Measurements from ENCODE around the gene TTC7B.
"Not testable (repeated sequence)": the region's sequence is repeated elsewhere in the genome, so short reads cannot be mapped to it uniquely, and the experiment has no call there.

Gene TTC7B

DNA sequence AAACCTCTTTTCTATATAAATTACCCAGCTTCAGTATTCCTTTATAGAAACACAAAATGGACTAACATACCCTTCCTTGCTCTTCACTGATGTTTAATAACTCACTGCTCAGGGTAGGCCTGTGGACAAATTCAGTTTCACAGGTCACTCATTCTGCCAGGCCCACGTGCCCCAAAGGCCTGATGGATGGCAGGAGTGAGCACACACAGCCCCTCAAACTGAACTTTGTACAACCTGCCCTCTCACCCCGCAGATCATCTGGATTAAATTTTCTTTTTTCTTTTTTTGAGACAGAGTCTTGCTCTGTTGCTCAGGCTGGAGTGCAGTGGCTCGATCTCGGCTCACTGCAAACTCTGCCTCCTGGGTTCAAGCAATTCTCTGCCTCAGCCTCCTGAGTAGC lies 24.4 kb upstream of the TTC7B start:
- H3K36me3 Mint-ChIP-seq (ENCODE audit: low read depth); DNase-seq; H3K27ac Mint-ChIP-seq; H3K27me3 Mint-ChIP-seq; H3K9me3 Mint-ChIP-seq; H3K4me3 Mint-ChIP-seq: not testable (repeated sequence)
- H3K4me1 Mint-ChIP-seq (ENCODE audit: low read depth), result peaks cover 16% of the 10 kb centered on the region

DNA sequence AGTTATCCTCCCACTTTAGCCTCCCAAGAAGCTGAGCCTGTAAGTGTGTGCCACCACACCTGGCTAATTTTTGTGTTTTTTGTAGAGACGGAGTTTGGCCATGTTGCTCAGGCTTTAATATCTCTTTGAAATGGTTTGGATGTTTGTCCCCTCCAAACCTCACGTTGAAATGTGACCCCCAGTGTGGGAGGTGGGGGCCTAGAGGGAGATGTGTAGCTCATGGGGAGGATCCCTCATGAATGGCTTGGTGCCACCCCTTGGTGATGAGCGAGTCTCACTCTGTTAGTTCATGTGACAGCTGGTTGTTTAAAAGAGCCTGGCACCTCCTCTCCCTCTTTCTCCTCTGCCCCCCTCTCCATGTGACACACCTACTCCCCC lies 23.6 kb upstream of the TTC7B start:
- Mint-ChIP-seq H3K4me3 (no peak overlapping the region), H3K27me3 (peaks cover 3% of the 10 kb centered on the region), H3K27ac (no peak overlapping the region), H3K4me1 (ENCODE audit: low read depth) (peaks cover 18% of the 10 kb centered on the region), H3K36me3 (ENCODE audit: low read depth) (no peaks in the 10 kb centered on the region), H3K9me3 (no peaks in the 10 kb centered on the region)
- peak; percentile 11 for DNase-seq

DNA sequence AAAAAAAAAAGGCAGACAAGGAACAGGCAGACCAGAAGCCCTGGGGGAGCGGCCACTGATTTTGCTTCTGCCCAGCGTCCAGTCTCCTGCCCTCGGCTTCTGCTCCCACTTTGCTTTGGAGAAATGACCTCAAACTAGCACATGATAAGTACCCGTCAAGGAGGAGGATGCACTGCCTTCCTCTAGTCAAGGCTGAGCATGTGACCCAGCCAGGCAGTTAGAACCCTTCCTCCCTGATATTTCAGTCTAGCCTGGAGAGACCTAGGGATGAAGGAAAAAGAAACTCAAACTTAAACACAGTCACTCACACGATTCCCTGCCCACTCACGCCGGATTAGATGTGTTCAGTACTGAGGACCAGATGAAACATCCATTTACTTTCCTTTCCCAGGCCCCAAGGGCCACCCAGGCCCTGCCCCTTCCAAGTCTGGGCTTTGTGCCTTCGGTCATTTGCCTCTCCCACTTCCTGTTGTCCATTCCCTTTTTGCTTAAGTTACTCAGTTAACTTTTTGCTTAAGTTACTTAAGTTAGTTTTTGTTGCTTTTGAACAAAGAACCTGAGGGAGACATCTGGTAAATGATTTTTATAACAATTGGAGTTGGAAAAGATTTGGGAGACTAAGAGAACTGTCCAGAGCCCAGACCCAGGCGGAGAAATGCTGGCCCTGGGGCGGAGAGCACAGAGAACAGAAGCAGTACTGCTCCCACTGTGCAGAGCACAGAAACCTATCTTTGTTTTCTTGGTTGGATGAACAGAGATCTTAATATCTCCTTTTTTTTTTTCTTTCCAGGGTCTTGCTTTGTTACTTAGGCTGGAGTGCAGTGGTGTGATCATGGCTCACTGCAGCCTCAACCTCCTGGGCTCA lies 23.0 kb upstream of the TTC7B start:
- H3K27ac Mint-ChIP-seq, result no peak overlapping the region
- DNase-seq, result no peak
- H3K4me1 Mint-ChIP-seq (ENCODE audit: low read depth), result peaks cover 18% of the 10 kb centered on the region

DNA sequence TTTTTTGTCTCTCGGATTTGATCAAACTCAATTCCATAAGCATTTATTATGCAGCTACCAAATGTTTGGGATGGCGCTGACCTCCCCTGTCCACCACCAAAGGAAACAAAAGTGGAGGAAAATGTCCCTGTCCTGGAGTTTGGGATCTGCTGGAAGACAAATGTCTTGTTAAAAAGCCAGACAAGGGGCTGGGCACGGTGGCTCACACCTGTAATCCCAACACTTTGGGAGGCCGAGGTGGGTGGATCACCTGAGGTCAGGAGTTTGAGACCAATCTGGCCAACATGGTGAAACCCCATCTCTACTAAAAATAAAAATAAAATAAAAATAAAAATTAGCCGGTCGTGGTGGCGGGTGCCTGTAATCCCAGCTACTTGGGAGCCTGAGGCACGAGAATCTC lies 22.3 kb upstream of the TTC7B start:
- not testable (repeated sequence) for DNase-seq; H3K27me3 Mint-ChIP-seq; H3K27ac Mint-ChIP-seq; H3K4me3 Mint-ChIP-seq; H3K9me3 Mint-ChIP-seq; H3K36me3 Mint-ChIP-seq (ENCODE audit: low read depth)
- peaks cover 18% of the 10 kb centered on the region for H3K4me1 Mint-ChIP-seq (ENCODE audit: low read depth)

More for the DNA sequence above, 23.0 kb upstream of the TTC7B start:
- H3K36me3 Mint-ChIP-seq (ENCODE audit: low read depth), result no peaks in the 10 kb centered on the region
- peaks cover 3% of the 10 kb centered on the region for H3K27me3 Mint-ChIP-seq
- H3K4me3 Mint-ChIP-seq, result no peak overlapping the region
- H3K9me3 Mint-ChIP-seq, result no peaks in the 10 kb centered on the region

DNA sequence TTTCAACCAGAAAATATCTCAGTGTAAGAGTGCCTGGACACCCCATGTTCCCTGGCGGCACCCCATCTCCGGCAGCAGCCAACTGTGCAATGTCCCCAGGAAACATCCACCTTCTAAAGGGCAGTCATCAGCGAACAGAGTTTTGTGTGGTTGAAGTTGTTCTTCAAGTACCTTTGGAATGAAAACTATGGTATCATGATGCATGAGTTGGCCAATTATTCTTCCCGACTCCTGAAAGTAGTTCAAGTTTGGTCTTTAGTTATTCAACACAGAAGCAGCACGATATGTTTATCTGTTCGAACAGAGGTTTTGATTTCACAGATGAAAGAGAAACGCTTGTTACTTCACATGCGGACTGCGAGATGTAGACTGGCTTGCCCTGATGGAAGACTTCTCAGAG lies 21.1 kb upstream of the TTC7B start:
- no peaks in the 10 kb centered on the region for H3K36me3 Mint-ChIP-seq (ENCODE audit: low read depth)
- peaks cover 3% of the 10 kb centered on the region for H3K27me3 Mint-ChIP-seq
- no peak overlapping the region for H3K27ac Mint-ChIP-seq
- H3K9me3 Mint-ChIP-seq, result no peaks in the 10 kb centered on the region
- no peak overlapping the region for H3K4me3 Mint-ChIP-seq
- DNase-seq, result no peak
- peaks cover 13% of the 10 kb centered on the region for H3K4me1 Mint-ChIP-seq (ENCODE audit: low read depth)

DNA sequence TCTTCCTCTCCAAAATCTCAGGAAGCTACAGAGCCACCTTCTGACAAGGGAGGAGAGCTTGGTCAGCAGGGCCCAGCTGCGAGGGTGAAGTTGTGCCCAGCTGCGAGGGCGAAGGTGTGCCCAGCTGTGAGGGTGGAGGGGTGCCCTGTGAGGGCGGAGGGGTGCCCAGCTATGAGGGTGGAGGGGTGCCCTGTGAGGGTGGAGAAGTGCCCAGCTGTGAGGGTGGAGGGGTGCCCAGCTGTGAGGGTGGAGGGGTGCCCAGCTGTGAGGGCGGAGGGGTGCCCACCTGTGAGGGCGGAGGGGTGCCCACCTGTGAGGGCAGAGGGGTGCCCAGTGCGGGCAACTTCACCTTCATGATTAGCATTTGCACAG lies 20.4 kb upstream of the TTC7B start:
- H3K36me3 Mint-ChIP-seq (ENCODE audit: low read depth), result no peaks in the 10 kb centered on the region
- no peaks in the 10 kb centered on the region for H3K9me3 Mint-ChIP-seq
- peaks cover 13% of the 10 kb centered on the region for H3K4me1 Mint-ChIP-seq (ENCODE audit: low read depth)
- DNase-seq, result no peak
- no peak overlapping the region for H3K27ac Mint-ChIP-seq
- H3K27me3 Mint-ChIP-seq, result peaks cover 3% of the 10 kb centered on the region
- no peak overlapping the region for H3K4me3 Mint-ChIP-seq

DNA sequence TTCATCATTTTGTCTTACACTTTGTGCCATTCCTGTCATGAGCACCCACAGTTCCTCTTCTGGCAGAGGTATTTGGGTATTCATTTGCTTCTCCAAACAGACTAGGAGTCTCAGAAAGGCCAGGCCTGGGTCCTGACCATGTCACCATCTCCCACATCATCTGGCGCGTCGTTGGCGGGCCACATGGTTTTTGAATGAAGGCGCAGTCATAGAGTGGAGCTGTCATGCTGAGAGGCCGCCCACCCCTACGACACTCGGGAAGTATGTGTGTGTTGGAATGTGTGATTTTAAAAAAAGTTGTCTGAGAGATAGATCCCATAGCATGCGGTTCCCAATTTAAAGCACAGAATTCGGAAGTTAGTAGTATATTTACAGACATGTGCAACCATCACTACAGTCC lies 15.6 kb upstream of the TTC7B start:
- Mint-ChIP-seq H3K27me3 (peaks cover 3% of the 10 kb centered on the region), H3K4me3 (no peak overlapping the region), H3K27ac (no peak overlapping the region), H3K36me3 (ENCODE audit: low read depth) (no peaks in the 10 kb centered on the region), H3K9me3 (no peaks in the 10 kb centered on the region), H3K4me1 (ENCODE audit: low read depth) (peaks cover 34% of the 10 kb centered on the region)
- DNase-seq, result no peak

DNA sequence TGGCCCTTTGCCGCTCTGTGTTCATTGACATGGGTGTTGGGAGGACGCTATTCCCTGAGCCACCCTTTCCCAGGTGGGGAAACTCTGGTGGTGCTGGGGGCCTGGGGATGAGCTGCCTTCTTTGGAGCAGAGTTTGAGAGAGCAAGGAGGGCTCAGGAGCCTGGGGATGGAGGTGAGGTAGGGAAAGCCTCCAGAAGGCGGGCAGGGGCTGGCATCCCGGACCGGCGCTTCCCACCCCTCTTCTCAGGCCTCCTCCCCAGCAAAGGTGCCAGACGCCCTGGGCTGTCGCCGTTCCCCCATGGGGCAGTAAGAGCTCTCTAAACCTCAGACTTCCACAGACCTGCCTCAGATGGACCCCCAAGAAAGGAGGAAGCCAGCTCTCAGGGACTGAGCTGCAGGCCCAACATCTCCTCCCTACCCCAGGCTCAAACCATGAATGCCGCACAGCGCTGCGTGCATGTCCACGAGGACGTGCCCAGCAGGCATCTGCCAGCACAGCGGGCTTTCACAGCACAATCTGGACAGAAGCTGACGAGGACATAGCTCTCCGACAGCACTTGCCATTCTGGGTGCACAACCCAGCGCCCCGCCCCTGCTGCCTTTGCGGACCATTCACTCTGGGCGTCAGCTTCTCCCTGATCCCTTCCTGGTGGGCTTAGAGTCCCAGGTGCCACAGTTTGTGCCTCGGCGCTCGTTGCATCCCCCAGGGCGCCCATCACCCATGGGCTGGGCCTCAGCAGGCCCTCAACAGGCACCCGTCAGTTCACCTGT lies 14.9 kb upstream of the TTC7B start:
- H3K36me3 Mint-ChIP-seq (ENCODE audit: low read depth), result no peaks in the 10 kb centered on the region
- DNase-seq, result no peak
- H3K27ac Mint-ChIP-seq, result no peak overlapping the region
- H3K4me3 Mint-ChIP-seq, result no peak overlapping the region
- no peaks in the 10 kb centered on the region for H3K9me3 Mint-ChIP-seq
- H3K4me1 Mint-ChIP-seq (ENCODE audit: low read depth), result peaks cover 29% of the 10 kb centered on the region
- H3K27me3 Mint-ChIP-seq, result peaks cover 3% of the 10 kb centered on the region

DNA sequence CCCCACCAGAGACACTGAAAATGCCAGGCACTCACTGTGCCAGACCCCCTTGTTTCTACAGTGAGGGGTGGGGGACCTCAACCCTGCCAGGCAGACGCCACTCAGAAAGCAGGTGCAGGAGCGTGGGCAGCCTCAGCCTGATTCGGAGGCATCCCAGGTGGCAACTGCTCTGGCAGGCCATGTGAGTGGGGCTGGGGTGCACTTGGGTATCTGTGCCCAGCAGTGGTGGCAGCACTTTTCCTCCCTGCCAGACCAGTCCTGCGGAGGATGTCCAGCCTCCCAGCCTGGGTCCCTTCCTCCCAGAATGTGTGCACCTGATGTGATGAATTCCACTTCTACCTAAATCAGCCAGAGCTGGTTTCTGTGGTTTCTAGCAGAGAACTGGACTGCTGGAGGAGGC lies 13.4 kb upstream of the TTC7B start:
- H3K9me3 Mint-ChIP-seq, result no peaks in the 10 kb centered on the region
- no peak overlapping the region for H3K27ac Mint-ChIP-seq
- no peak overlapping the region for H3K4me3 Mint-ChIP-seq
- no peaks in the 10 kb centered on the region for H3K27me3 Mint-ChIP-seq
- no peaks in the 10 kb centered on the region for H3K36me3 Mint-ChIP-seq (ENCODE audit: low read depth)
- peaks cover 23% of the 10 kb centered on the region for H3K4me1 Mint-ChIP-seq (ENCODE audit: low read depth)
- no peak for DNase-seq

DNA sequence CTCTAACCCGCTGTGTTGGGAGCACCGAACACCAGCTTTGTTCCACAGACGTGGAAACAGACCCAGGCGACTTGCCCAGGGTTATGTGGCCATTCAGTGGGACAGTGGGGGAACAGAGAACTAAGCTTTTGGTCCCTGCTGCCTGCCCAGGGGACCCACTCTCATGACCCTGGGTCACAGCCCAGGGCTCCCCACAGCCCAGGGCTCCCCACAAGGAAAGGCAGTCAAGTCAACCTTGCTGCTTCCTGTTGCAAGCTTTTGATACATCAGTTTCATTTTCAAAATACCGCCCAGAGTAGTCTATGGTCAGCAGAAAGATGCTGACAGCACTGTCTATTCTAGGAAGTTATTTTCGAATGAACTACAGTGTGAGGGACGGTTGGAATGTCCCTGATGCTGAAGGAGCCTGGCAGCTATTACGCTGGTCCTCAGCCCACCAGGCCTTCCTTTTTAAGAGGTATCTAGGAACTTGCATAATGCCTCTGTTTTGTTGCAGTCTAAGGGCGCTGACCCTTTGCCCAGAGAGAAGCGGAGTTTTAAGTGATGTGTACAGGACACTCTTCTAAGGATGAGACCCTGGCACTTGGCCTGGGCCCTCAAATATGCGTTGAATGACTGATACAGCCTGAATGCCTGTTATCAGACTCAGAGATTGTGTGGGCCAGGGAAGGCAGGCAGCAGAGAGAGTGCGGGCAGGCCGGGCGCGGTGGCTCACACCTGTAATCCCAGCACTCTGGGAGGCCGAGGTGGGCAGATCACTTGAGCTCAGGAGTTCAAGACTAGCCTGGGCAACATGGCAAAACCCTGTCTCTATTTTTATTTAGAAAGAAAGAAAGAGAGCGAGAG lies 12.6 kb upstream of the TTC7B start:
- peak overlapping the region; percentile 89 for H3K27ac Mint-ChIP-seq
- H3K4me3 Mint-ChIP-seq, result peak overlapping the region; percentile 56
- peaks cover 23% of the 10 kb centered on the region for H3K4me1 Mint-ChIP-seq (ENCODE audit: low read depth)
- no peaks in the 10 kb centered on the region for H3K27me3 Mint-ChIP-seq
- H3K36me3 Mint-ChIP-seq (ENCODE audit: low read depth), result no peaks in the 10 kb centered on the region
- DNase-seq, result peak; percentile 52
- H3K9me3 Mint-ChIP-seq, result peaks cover 4% of the 10 kb centered on the region

DNA sequence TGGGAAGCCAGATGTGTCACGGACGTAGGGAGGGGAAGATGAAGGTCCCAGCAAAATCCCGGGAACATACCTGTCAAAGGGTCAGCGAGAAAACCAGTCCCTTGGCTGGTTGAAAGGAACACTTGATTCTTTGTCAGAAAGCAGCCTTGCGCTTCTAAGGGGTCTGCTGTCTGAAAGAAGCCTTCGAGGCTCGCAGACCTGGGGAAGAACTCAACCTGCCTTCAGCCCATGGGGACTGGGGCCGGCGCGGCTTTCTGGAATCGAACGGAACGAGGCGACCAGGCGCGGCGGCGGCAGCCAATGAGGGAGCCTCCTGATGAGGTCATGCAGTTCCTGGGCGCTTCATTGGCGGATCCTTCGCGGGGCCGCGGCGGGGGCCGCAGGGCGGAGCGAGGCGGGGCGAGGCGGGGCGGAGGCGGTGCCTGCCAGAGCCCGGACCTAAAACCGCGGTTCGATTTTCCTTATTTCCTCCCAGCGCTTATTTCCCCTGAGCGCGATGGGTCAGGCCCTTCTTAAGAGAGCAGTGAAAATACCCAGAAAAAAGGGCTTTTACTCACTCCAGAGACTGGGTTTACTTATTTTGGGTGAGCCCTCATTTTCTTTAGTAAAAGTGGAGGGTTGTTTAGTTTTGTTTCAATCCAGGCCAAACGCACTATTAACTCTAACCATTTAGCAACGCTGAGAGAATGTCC lies 11.8 kb upstream of the TTC7B start:
- Mint-ChIP-seq H3K9me3 (peaks cover 11% of the 10 kb centered on the region), H3K4me3 (peak overlapping the region; percentile 65), H3K27ac (peak overlapping the region; percentile 89), H3K27me3 (no peaks in the 10 kb centered on the region), H3K4me1 (ENCODE audit: low read depth) (peaks cover 23% of the 10 kb centered on the region), H3K36me3 (ENCODE audit: low read depth) (no peaks in the 10 kb centered on the region)
- peak; percentile 94 for DNase-seq

DNA sequence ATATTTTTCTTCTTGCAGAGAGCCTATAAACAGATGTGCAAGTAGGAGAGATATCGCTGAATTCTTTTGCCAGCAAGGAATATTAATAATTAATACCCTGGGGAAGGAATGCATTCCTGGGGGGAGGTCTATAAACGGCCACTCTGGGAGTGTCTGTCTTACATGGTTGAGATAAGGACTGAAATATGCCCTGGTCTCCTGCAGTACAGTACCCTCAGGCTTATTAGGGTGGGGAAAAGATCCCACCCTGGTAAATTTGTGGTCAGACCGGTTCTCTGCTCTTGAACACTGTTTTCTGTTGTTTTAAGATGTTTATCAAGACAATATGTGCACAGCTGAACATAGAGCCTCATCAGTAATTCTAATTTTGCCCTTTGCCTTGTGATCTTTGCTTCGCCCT lies 7.3 kb upstream of the TTC7B start:
- not testable (repeated sequence) for H3K27me3 Mint-ChIP-seq; H3K36me3 Mint-ChIP-seq (ENCODE audit: low read depth); DNase-seq; H3K4me3 Mint-ChIP-seq; H3K27ac Mint-ChIP-seq
- Mint-ChIP-seq H3K4me1 (ENCODE audit: low read depth) (peaks cover 26% of the 10 kb centered on the region), H3K9me3 (peaks cover 11% of the 10 kb centered on the region)

DNA sequence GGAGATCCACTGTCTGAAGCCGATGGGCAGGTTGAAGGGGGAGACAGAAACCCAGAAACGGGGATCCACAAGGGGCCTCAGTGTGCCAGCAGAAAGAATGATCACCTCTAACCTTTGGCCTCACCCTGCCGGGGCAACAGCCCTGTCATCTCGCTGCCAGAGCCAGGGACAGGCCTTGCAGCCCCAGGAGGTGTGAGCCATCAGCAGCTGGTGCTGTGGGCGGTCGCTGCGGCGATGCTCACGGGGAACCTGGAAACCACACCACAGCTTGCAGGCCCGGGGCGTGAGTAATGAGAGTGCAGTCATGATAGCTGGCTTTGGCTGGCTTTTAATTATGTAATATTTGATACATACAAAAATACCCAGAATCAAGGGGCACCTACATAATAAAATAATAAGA lies 4.7 kb upstream of the TTC7B start:
- Mint-ChIP-seq H3K4me1 (ENCODE audit: low read depth) (peaks cover 16% of the 10 kb centered on the region), H3K9me3 (peaks cover 11% of the 10 kb centered on the region), H3K27ac (peak overlapping the region; percentile 74), H3K36me3 (ENCODE audit: low read depth) (no peaks in the 10 kb centered on the region), H3K27me3 (peaks cover 12% of the 10 kb centered on the region), H3K4me3 (no peak overlapping the region)
- DNase-seq, result peak; percentile 83

DNA sequence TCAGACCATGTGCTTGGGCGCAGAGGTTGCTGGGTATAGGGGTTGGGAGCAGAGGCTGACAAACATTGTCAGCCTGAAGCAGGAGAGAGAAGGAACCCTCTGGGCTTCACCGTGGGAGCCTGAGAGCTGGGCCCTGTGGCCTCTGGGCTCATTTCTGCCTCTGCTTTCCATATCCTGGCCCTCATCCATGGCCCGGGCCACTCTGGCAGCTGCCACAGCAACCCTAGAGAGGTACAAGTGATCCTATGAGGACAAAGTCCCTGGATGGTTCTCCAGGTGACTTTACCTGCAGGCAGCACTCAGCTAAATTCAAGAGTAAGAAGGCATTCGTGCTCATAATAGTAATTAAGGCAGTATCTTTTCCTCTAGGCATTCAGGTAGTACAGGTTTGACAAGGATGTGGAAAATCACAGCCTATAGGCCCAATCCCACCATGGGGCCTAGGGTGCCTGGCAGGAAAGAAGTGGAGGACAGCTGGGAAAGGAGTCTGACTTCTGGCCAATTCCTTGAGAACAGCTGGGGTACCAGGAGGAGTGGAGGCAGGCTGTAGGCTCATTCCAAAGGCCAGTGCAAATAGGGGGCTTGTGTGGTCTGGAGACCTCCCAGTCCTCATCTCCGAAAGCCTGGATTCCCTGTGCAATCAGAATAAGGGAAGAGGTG lies 3.6 kb upstream of the TTC7B start:
- H3K36me3 Mint-ChIP-seq (ENCODE audit: low read depth), result no peaks in the 10 kb centered on the region
- DNase-seq, result no peak
- H3K4me3 Mint-ChIP-seq, result no peak overlapping the region
- no peak overlapping the region for H3K27ac Mint-ChIP-seq
- H3K9me3 Mint-ChIP-seq, result peaks cover 11% of the 10 kb centered on the region
- H3K4me1 Mint-ChIP-seq (ENCODE audit: low read depth), result peaks cover 20% of the 10 kb centered on the region
- H3K27me3 Mint-ChIP-seq, result peaks cover 19% of the 10 kb centered on the region

Data from activated T-cell treated with anti-CD3 and anti-CD28 coated beads, Interleukin-2, amount 50 U/mL, for 24 hours (primary cell).